Left renal cortex interstitium (tissue), 4 donors: Measurements from ENCODE around the gene ZFPL1. TPM values are rescaled to one million over a fixed set of nuclear protein-coding genes. Genes with fewer than 3 reads are reported as not detected.

ENCODE experiments used
- DNase-seq, 4 donors: peaks; one replicate each; pipeline ENCODE4 v3.0.0-alpha.2; 2013; ENCODE audit warnings: low read depth in 4 of 4, low spot score in 2 of 4, missing footprints in 1 of 4
- polyA plus RNA-seq, 4 donors: library from polyadenylated mRNA; unstranded; fragments of 120-200 nt; gene quantifications; one replicate each; pipeline ENCODE4 v1.2.1, GENCODE V29; 2013; ENCODE audit not compliant: insufficient read length in 4 of 4

Gene ZFPL1
- polyA plus RNA-seq, 4 donors, result 27.9 to 35.9 (median 34.6) TPM

DNA sequence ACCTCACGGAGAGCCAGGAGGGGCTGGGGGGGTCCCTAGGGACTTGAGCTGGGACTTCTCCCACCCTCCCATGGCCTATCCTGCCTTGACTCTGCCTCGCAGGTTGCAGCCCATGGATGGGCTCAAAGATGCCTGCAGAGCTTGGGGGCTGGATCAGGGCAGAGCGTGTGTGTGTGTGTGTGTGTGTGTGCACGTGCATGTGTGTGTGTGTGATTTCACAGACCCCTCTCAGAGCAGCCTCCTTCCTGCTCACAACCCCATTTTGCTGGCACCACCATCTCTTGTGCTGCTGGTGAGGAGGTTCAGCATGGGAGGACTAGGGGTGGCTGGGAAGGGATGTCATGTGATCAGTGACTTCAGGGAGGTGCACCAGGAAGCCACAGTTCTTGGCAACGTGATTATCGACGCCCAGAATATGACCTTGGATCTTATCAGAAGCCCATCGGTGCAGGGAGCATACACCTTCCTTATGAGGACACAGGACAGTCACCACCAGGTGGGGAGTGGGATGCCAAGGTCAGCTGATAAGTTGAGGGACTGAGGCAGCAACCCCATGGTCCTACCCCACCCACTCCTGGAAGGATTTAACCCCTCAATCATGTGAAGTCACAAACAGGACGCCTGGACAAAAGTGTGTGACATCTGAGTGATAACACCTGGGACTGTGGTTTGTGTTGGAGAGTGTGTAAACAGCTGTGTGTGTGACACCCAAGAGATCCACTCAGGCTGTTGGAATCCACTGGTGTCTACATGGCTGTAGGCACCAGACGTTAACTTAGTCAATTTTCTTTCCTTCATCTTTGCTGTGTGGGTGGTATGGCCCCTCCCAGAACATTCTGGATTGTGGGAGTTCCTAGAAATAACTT lies 23.8 kb upstream of the ZFPL1 start:
- DNase-seq, result no peak

DNA sequence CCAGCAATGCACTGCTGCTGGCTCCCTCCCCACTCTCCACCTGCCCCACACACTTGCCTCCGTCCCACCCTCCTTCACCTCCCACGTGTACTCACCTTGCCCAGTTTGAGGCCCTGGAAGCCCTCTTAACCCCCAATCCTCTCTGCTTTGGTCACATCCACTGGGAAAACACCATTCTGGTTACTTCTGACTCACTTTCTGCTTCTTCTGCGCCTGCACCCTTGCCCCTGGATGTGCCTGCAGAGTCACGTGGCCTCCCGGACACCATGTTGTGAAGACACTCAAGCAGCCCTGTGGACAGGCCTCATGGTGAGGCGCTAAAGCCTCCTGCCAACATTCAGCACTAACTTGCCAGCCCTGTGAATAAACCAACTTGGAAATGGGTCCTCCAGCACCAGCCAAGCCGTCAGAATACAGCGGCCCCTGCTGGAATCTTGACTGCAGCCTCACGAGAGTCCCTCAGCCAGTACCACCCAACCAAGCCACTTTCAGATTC lies 23.1 kb upstream of the ZFPL1 start:
- DNase-seq, result no peak

DNA sequence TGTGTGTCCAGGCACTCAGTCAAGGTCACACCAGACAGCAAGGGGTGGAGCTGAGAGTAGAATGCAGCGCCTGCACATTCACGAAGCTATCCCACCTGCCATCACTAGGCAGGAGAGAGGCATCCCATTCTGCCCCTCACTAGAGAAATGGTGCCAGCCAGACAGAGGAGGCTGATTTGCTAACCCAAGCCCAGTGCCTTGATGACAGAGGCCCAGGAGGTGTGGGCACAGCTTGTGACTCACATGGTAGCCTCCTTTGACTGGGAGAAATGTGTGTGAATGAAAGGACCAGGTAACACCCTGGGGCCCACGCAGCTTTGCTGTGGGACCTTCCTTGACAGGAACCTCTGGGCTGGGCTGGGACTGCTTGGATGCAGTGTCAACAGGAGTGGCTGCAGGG lies 20.5 kb upstream of the ZFPL1 start:
- DNase-seq, result no peak

DNA sequence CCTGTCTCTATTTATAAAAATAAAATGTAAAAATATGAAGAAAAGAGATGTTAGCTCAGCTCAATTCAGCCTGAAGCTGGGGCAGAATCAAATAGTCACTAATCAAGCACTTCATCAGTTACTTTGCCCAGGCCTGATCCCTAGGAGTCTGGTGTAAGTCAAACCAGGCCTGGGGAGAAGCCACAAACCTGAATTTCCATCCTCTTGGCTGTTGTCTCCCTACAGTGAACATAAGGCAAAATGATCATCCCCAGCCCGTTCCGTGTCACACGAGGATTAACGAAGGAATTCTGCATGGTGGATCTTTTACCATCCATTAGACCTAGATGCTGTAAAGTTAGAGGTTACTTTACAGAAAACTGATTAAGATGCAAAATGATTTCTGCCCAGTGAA lies 19.2 kb upstream of the ZFPL1 start:
- DNase-seq, result no peak

DNA sequence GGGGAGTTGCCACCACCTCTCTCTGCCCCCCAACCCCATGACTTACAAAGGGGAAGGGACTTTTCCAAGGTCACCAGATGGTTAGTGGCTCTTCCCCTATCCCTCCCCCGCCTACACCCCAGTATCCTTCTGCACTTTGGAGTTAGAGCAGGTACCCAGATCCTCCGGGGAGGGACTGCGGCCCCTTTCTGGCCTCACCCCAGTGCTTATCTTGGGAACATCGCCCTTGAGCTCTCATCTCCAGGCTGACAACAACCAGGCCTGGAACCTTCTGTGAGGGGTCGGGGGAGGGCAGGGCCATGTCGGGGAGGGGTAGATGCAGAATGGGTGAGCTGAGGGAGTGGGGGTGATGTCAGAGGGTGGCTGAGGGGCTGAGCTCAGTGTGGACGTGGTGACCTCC lies 18.2 kb upstream of the ZFPL1 start:
- no peak for DNase-seq

DNA sequence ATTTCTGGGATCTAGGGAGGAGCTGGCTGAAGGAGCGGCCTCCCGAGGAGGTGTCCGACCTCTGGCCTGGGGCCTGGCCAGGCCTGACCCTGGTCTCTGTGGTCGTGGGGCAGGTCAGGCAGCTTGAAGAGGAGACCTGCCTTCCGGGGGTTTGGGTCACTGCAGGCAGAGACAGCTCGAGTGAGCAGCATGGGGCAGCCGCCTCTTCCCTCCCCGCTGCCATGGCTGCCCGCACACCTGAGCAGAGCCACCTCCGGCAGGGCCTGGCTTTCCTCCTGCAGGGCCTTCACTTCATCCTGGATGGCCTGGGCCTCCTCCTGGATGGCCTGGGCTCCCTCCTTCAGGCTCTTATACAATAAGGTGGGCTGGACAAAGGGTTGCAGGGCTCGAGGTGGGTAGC lies 17.7 kb upstream of the ZFPL1 start:
- DNase-seq, result no peak

DNA sequence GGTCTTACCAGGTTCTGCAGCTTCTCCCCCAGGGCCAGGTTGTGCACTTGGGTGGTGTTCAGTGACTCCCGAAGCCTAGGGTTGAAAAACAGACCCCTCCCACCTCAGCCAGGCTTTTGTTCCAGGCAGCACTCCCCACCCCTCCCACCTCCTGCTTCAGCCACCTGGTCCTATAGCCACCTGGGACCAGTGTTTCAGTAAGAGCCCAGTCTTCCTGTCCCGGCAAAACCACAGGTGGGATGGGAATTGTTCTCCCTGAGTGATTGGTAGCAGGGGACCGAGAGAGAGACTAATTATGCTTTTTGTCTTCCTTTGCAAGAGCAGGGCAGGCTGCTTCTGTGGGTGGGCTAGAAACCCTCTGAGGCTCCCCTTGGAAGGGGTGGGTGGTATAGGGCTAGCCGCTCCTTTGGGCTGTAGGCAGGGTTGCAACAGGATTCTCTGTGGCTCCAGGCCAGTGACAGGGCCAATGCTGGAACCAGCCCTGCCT lies 17.2 kb upstream of the ZFPL1 start:
- no peak for DNase-seq

DNA sequence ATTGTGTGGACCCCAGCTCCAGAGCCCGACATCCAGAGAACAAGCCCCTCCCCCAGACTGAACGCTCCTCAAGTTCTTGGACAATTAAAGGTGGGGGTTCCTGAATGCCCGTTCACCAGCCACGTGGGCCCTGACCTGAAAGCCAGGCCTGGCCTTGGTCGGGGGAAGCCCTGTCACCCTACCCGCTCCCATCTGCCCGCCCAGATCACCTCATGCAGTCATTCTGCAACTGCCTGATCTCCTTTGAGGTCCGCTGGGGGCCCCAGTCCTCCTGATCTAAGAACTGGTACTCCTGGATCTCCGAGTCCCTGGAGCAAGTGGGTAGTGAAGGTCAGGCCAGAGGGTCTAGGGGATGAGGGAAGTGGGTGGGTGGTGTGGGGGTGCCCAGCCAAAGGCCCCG lies 16.6 kb upstream of the ZFPL1 start:
- no peak for DNase-seq

DNA sequence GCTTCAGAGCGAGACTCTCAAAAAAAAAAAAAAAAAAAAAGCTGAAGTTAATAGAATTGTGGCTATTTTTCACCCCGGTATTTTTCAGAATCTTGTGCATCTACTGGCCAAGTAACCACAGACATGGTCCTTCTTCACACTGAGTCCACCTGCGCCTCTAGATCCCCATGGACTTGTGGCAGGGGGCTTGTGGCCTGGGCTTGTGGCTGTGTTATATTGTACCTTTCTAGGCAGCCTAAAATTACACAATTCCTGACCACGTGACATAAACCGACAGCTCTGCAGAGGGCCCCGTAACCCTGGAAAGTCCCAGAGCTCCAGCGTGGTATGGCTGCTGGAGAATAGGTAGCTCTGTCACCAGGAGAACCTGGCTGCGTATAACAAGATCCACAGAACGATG lies 14.8 kb upstream of the ZFPL1 start:
- DNase-seq, result no peak

DNA sequence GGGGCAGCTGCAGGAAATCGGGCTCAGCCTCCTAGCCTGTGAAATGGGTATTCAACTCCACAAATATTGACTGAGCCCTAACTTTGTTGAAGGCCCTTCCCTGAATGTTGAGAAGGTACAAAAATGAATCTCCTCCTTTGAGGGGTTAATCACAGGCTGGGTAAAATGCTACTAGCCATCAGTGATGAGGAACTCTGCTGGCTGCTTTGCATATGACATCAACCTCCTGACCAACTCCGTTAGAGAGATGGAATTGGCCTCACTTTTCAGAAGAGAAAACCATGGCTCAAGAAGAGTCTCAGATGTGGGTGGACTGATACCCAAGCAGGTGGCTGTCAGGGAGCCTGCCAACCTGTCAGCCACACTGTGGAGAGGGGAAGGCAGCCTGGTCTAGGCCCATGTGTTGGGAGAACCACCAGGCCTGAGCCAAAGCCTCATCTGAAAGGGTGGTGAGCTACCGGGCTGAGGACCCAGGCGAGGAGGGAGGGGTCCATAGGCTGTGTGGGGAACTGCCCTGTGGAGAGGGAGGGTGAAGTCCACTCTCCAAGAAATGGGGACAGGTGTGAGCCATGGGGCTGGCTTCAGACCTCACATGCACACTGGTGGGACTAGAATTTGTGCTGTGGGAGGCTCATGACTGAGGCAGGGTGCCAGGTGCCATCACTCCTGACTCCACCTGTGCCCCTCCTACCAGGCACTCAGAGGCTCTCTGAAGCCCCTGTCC lies 12.0 kb upstream of the ZFPL1 start:
- DNase-seq, result no peak

DNA sequence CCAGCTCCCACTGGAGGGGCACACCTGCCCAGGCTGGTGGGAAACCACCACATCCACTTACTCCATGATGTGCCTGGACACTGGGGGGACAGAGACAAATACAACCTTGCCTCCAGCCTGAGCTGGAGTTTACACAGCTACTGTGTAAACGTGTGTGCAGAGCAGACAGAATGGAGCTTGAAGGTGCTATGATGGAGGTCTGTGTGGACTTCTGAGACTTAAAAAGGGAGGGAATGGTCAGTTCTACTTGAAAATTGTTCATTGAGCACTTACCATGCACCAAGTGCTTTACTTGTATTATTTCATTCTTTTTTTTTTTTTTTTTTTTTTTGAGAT lies 11.4 kb upstream of the ZFPL1 start:
- DNase-seq, result no peak

DNA sequence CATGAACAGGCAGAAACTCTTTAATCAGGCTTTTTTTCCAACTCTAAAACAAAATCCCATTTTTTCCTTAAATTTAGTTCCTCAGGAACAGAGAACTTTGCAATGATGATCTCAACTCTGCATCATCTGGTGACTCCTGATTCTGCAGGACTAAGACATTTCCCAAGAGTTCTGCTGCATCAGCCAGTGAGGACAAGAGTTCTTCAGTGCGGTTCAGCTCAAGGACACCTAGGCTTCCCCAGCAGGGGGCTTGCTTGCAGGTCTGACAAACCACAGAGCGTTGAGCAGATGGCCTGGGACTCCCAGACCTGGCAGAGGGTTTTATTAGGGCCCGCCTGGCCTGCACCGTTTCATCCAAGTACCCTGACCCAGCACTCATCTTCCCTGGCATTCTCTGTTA lies 6.6 kb upstream of the ZFPL1 start:
- DNase-seq, result no peak

DNA sequence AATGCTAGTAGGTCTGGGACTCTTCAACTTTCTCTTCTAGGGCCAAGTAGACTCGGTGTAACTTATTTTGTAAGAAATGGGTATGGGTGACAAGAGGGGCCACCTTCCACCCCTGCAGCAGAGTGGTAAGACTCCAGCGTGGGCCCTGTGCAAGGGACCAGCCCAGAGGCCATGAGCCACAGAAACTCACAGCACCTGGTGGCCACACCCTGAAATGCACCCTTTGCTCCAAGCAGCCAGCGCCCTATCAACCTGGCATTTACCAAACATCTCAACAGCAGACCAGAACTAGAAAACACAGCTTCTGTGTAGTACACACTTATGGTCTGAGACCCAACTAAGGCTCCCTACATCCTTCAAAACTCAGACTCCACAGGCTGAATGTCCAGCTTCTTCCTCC lies 5.9 kb upstream of the ZFPL1 start:
- no peak for DNase-seq

DNA sequence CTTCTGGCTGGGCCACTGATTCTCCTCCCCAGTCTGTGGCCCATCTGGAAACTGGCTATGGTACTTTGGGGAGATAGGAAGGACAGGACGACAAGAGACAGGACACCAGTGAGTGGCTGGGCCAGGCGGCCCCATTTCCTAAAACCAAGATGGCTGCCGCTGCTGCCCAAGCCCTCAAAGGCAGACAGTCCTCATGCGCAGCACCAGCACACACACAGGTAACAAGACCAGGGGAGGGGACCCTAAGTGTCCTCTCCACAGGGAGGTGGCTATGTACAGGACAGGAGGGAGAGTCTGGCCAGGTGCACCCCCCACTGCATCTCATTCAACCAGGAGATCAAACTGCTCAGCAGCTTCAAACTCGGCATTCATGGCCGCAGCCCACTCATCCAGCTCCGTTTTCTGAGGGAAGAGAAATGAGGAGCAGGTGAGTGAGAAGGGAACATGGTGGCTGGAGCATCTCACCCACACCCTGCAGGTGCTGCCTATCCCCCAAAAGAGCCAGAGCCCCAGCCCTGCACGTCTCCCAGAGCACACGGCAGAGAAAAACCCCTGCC lies 5.2 kb upstream of the ZFPL1 start:
- DNase-seq, result no peak

DNA sequence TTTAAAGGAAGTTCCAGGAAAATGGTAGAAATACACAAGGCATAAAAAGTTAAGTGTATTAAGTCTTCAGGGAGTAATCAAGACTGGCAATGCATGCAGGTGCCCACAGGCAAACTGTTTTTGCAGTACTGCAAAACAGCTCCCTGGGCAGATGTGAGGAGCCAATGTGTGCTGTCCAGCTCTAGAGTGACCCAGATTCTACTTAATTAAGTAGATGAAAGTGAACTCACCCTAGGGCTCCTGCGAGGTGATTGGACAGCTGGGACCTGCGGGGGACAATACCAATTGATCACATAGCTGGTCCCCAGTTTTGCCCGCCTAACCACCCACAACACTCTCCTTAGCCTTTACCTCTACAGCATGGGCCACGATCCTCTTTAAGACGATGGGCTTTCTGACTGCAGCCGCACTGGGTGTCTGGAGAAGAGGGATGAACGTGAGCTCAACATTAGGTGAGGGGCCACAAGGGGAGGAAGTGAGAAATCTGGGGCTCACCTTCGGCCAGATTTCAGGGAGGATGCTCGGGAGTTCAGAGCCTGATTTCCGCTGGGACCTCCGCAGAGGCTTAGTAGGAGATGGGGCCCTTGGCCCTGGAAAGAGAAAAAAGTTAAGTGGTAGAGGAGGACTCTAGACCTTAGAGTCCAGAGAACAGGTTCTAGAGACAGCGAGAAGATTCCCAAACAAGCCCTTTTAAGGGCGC lies 738 bp upstream of the ZFPL1 start:
- DNase-seq, result no peak

DNA sequence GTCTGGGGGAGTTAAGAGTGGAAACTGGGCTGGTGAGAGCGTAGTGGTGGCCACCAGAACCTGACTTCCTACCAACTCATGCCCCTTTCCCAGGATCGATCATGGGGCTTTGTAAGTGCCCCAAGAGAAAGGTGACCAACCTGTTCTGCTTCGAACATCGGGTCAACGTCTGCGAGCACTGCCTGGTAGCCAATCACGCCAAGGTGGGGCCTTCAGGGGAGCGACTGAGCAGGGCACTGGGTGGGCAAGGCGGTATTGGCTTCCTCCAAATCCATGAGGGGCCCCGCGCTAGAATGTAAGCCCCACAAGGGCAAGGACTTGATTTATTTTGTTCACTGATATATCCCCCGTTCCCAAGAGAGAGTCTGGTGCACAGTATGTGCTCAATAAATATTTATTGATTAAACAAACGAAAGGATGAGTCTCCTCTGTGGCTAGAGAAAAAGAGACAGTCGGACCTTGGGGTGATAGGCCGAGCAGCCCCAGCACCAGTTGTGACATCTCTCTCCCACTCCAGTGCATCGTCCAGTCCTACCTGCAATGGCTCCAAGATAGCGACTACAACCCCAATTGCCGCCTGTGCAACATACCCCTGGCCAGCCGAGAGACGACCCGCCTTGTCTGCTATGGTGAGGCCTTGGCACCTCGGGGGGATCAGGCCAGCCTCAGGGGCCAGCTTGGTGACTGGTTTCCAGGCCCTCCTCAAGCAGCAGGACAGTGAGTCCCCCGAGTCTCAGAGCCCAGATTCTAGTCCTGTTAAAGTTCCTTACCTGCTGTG lies 765 bp downstream of the ZFPL1 start:
- DNase-seq, result no peak

DNA sequence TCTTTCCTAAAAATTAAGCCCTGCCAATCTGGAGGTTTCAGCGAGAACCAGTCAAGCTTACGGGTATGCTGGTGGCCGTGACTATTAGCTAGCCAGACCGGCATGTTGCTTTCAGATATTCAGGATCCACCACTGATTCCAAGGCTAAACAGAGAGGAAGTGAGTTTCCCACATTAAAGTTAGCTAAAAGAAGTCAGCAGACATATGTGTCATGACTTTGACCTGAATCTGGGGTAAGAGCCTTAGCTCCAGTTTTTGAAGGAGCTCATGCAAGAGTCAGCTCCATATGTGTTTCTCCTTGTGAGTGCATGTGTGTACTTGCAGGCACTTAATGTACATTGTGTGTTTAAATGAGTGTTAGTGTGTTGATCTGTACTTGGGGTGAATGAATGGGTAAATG lies 1.4 kb downstream of the ZFPL1 start:
- no peak for DNase-seq

DNA sequence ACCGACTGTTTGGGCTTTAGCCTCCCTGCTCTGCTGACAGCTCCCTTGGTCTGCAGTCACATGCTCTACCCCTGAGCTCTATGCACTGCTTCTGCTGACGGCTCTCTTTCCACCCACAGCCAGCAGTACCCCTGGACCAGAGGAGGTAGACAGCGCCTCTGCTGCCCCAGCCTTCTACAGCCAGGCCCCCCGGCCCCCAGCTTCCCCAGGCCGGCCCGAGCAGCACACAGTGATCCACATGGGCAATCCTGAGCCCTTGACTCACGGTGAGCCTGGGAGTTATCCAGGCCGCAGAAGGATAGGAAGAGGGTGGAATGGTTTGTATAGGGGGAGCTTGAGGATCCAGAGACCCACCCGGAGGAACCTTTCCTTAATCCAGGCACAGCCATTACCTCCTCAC lies 2.8 kb downstream of the ZFPL1 start:
- no peak for DNase-seq

DNA sequence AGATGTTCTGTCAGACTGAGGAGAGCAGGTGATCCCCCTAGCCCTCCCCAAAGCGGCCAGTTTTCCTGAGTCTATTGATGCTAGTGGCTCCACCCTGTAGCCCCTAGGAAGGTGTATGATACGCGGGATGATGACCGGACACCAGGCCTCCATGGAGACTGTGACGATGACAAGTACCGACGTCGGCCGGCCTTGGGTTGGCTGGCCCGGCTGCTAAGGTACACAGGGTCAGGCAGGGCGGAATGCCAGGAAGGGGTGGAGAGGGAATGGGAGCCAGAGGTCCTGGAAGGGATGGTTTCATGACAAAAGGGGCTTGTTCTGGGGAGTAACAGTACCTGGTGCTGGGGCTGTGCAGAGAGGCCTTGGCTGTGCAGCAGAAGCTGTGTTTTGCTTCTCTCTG lies 3.2 kb downstream of the ZFPL1 start:
- DNase-seq, result no peak

DNA sequence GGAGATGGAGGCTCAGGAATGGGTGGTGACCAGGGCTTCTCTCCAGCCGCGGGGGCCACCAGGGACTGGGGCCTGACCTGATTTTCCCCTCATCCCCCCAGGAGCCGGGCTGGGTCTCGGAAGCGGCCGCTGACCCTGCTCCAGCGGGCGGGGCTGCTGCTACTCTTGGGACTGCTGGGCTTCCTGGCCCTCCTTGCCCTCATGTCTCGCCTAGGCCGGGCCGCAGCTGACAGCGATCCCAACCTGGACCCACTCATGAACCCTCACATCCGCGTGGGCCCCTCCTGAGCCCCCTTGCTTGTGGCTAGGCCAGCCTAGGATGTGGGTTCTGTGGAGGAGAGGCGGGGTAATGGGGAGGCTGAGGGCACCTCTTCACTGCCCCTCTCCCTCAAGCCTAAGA lies 3.8 kb downstream of the ZFPL1 start:
- no peak for DNase-seq
